ENCODE data around the gene SLC29A4.
"Not testable (repeated sequence)": the region's sequence is repeated elsewhere in the genome, so short reads cannot be mapped to it uniquely, and the experiment has no call there.

Gene SLC29A4

DNA sequence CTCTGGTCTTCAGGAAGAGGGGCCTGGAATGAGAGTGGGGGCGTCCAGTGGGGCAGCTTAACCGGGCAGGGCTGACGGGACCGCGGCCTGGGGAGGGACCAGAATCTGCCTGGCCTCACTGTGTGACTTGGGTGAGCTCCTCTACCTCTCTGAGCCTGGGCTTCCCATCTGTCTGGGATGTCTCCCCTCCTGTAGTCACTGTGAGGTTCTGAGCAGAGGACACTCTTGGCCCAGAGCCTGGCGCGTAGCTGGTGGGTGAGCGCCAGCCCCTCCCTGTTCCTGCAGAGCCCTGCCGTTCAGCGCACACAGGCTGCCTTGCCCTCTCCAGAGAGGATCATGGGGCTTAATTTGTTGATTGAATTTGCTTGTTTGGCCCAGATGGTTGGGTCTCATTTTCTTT lies 7.2 kb upstream of the SLC29A4 start:
- H3K27me3 ChIP-seq (ENCODE audit: control insufficient read depth, insufficient read depth, low read length); H3K4me1 ChIP-seq (ENCODE audit: control insufficient read depth, insufficient read depth, low read length); H3K9ac ChIP-seq (ENCODE audit: low read length); H3K4me3 ChIP-seq (ENCODE audit: low read depth, low read length); H3K27ac ChIP-seq (ENCODE audit: low read depth, low read length); H3K36me3 ChIP-seq (ENCODE audit: control insufficient read depth, insufficient read depth, low read length); H3K9me3 ChIP-seq (ENCODE audit: control insufficient read depth, insufficient read depth, low read depth, low read length): not testable (repeated sequence)

DNA sequence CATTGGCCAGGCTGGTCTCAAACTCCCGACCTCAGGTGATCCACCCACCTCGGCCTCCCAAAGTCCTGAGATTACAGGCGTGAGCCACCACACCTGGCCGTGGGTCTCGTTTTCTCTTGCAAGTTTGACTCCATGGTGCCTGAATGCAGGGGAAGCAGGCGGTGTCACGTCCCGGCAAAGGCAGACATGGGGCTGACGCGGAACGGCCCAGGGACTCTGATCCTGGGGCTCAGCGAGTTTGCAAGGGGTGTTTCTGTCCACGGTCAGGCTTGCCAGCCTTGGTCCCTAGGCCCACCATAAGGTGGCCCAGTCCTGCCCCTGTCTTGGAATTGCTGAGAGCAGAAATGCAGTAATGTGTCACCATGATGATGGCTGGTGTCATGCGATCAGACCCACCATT lies 6.6 kb upstream of the SLC29A4 start:
- H3K4me3 ChIP-seq (ENCODE audit: low read depth, low read length); H3K4me1 ChIP-seq (ENCODE audit: control insufficient read depth, insufficient read depth, low read length); H3K9ac ChIP-seq (ENCODE audit: low read length); H3K9me3 ChIP-seq (ENCODE audit: control insufficient read depth, insufficient read depth, low read depth, low read length); H3K36me3 ChIP-seq (ENCODE audit: control insufficient read depth, insufficient read depth, low read length); H3K27ac ChIP-seq (ENCODE audit: low read depth, low read length); H3K27me3 ChIP-seq (ENCODE audit: control insufficient read depth, insufficient read depth, low read length): not testable (repeated sequence)

DNA sequence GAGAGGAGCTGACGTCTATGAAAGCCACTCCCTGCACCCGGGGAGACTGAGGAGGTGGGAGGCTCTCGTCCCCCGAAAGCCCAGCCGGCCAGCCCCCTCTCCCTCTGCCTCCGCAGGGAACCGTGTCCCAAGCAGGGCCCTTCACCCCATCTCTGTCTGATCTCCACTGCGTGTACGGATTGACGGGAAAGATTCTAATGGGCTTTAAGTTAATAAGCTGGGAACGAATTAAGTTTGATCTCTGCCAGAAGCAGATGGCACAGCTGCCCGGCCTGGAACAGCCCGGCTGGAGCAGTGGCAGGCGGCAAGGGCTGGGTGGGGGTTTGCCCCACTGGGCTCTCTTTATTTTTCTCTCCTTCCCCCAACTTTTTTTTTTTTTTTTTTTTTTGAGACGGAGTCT lies 6.1 kb upstream of the SLC29A4 start:
- Histone ChIP-seq H3K27ac (ENCODE audit: low read depth, low read length) (no peak overlapping the region), H3K36me3 (ENCODE audit: control insufficient read depth, insufficient read depth, low read length) (no peaks in the 10 kb centered on the region), H3K9me3 (ENCODE audit: control insufficient read depth, insufficient read depth, low read depth, low read length) (no peaks in the 10 kb centered on the region), H3K27me3 (ENCODE audit: control insufficient read depth, insufficient read depth, low read length) (no peaks in the 10 kb centered on the region), H3K4me3 (ENCODE audit: low read depth, low read length) (no peak overlapping the region), H3K9ac (ENCODE audit: low read length) (no peak overlapping the region), H3K4me1 (ENCODE audit: control insufficient read depth, insufficient read depth, low read length) (peaks cover 4% of the 10 kb centered on the region)

DNA sequence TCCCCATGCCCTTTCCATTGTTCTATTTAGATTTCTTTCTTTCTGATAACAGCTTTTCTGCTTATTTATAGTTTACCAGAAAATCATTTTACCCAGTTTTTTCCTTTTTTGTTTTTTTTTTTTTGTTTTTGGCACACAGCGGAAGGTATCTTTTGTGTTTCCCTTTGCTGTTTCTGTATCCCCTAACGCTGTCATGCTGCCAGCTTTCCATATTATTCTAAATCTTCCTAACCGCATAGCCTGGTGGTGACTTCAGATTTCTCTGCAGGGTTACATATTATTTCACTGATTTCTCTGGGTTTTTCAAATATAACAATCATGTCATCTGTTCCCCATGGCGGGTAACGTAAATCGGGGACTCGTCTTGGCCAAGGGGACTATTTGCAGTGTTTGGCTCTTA lies 4.0 kb upstream of the SLC29A4 start:
- peaks cover 4% of the 10 kb centered on the region for H3K27me3 ChIP-seq (ENCODE audit: control insufficient read depth, insufficient read depth, low read length)
- no peak overlapping the region for H3K27ac ChIP-seq (ENCODE audit: low read depth, low read length)
- H3K4me1 ChIP-seq (ENCODE audit: control insufficient read depth, insufficient read depth, low read length): peaks cover 5% of the 10 kb centered on the region
- H3K4me3 ChIP-seq (ENCODE audit: low read depth, low read length): no peak overlapping the region
- no peaks in the 10 kb centered on the region for H3K9me3 ChIP-seq (ENCODE audit: control insufficient read depth, insufficient read depth, low read depth, low read length)
- H3K9ac ChIP-seq (ENCODE audit: low read length): no peak overlapping the region
- H3K36me3 ChIP-seq (ENCODE audit: control insufficient read depth, insufficient read depth, low read length): no peaks in the 10 kb centered on the region

DNA sequence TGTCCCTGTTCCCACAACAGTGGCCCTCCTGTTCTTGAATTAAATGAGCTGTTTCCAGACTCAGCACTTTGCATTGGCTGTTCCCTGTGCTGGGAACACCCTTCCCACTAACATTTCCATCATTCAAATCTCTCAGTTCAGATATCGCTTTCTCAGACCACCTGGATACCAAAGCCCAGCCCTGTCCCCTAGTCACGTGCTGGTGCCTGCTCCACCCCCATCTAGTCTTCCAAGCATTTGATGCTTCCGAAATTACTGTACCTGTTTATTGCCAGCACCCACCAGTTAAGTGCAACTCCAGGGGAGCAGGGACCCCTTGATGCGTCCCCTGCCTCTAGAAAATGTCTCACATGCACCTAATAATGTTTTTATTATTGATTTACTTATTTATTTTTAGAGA lies 3.0 kb upstream of the SLC29A4 start:
- H3K4me3 ChIP-seq (ENCODE audit: low read depth, low read length): no peak overlapping the region
- H3K36me3 ChIP-seq (ENCODE audit: control insufficient read depth, insufficient read depth, low read length): no peaks in the 10 kb centered on the region
- no peak overlapping the region for H3K27ac ChIP-seq (ENCODE audit: low read depth, low read length)
- peaks cover 5% of the 10 kb centered on the region for H3K4me1 ChIP-seq (ENCODE audit: control insufficient read depth, insufficient read depth, low read length)
- H3K27me3 ChIP-seq (ENCODE audit: control insufficient read depth, insufficient read depth, low read length): peaks cover 13% of the 10 kb centered on the region
- no peak overlapping the region for H3K9ac ChIP-seq (ENCODE audit: low read length)
- no peaks in the 10 kb centered on the region for H3K9me3 ChIP-seq (ENCODE audit: control insufficient read depth, insufficient read depth, low read depth, low read length)

DNA sequence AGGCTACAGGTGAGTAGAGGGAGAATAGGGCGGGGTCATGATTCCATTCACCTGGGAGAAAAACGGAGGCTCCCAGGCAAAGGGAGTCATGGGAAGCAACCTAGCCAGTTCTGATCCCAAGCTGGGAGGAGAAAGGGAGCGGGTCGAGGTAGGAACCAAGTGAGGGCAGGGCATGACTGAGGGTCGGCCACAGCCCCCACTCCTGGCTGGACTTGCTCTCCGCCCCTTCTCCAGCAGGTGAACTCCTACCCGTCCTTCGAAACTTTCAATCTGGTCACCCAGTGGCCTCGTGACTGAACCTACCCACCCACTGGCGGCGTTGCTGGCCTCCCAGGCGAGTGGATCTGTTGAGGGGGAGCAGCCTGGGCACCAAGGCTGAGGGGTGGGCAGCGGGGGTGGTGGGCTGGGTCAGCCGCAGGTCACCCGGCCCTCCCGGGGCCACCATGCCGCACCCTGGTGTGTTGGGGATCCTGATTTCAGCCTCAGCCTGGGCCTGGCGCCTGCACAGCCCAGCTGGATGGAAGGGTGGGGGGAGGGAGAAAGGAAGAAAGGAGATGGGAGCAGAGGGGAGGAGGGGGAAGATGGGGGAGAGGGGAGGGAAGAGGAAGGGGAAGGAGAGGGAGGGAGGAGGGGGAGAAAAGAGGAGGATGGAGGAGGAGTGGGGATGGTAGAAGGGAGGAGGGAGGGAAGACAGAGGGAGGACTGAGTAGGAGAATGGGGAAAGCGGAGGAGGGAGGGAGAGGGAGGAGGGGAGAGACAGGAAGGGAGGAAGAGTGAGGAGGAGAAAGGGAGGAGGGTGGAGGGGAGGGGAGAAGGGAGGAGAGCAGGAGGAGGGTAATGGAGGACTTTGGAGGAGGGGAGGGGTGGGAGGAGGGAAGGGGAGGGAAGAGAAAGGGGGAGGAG lies 894 bp upstream of the SLC29A4 start:
- H3K27ac ChIP-seq (ENCODE audit: low read depth, low read length); H3K9me3 ChIP-seq (ENCODE audit: control insufficient read depth, insufficient read depth, low read depth, low read length); H3K36me3 ChIP-seq (ENCODE audit: control insufficient read depth, insufficient read depth, low read length); H3K4me1 ChIP-seq (ENCODE audit: control insufficient read depth, insufficient read depth, low read length); H3K9ac ChIP-seq (ENCODE audit: low read length): not testable (repeated sequence)
- Histone ChIP-seq H3K4me3 (ENCODE audit: low read depth, low read length) (peak overlapping the region; percentile 43; the same call in 1 of the 2 replicates), H3K27me3 (ENCODE audit: control insufficient read depth, insufficient read depth, low read length) (peaks cover 14% of the 10 kb centered on the region)

DNA sequence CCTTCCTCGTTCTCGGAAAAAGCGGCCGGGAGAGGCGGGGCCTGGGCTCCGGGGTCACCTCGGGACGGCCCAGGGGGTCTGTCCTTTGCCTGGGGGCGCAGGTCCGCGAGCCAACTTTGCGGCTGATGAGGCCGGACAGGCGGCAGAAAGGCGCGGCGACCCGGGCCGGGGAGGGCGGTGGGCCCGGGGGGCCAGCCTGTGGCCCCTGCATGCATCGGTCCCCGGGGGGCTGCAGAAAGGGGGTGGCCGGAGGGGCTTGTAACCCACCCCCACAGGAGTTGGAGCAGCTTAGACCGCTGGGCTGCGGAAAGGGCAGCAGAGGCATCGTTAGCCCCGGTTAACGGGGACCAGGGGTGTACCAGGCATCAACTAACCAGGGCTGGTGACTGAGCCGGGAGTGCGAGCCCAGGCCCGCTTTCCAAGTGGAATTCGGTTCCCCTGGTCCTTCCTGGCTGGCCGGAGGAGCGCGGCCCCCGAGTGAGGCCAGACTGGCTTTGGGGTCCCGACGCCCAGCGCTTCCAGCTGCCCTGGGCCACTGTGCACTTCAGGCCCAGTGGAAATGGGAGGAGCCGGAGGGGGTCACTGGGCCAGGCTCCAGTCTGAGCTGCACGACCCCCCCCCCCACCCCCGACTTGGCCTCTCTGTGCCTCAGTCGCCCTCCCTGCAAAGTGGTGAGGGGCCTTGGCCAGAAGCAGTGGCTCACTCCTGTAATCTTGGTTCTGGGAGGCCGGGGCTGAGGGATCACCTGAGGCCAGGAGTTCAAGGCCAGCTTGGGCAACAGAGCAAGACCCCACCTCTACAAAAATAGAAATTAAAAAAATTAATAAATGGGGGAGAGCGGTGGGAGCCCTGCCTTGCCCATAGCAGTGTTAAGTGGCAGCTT lies 919 bp downstream of the SLC29A4 start:
- H3K27me3 ChIP-seq (ENCODE audit: control insufficient read depth, insufficient read depth, low read length): peaks cover 14% of the 10 kb centered on the region
- no peaks in the 10 kb centered on the region for H3K36me3 ChIP-seq (ENCODE audit: control insufficient read depth, insufficient read depth, low read length)
- H3K9me3 ChIP-seq (ENCODE audit: control insufficient read depth, insufficient read depth, low read depth, low read length): no peaks in the 10 kb centered on the region
- H3K4me3 ChIP-seq (ENCODE audit: low read depth, low read length): peak overlapping the region; percentile 66
- no peak overlapping the region for H3K9ac ChIP-seq (ENCODE audit: low read length)
- H3K4me1 ChIP-seq (ENCODE audit: control insufficient read depth, insufficient read depth, low read length): peaks cover 5% of the 10 kb centered on the region
- H3K27ac ChIP-seq (ENCODE audit: low read depth, low read length): no peak overlapping the region

DNA sequence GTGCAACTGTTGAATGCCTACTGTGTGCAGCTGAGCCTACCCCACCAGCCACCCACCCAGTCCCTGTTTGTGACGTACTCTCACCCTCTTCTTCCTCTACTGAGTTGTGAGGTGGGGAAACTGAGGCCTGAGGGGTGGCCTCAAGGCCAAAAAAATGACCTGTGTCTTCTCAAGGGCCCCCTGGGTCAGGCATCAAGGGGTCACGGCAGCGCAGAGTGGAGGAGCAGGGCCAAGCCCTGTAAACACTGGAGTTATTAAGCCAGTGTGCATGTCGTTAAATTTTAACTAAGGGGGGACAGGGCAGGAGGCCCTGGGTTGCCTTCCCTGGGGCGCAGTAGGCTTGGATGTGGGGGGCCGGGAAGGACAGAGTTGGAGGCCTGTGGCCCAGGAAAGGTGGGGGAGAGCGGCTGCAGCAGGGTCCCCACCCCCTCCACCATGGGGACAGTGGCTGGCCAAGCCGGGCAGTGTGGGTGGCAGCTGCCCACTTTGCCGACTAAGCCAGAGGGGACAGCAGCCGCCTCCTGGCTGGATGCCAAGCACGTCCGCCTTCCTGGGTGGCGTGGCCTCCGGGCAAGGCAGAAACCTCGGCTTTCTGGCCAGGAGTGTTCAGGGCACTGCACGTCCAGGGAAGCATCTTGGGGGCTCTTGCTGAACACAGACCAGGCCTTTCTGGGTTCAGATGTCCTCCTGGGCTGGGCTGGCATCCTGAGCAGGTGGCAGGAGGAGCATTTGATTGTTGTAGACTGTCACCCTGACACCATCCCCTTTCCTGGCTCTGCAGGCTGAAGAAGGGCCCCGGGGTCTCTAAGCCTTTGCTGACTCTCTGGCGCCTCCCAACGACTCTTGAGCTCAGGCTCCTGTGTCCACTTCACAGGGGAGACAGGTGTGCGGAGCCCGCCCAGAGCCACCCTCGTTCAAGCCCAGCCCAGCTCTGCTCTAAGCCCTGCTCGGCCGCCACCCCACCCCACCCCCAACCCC lies 1.9 kb downstream of the SLC29A4 start:
- H3K9ac ChIP-seq (ENCODE audit: low read length): no peak overlapping the region
- no peaks in the 10 kb centered on the region for H3K36me3 ChIP-seq (ENCODE audit: control insufficient read depth, insufficient read depth, low read length)
- no peak overlapping the region for H3K4me3 ChIP-seq (ENCODE audit: low read depth, low read length)
- no peaks in the 10 kb centered on the region for H3K9me3 ChIP-seq (ENCODE audit: control insufficient read depth, insufficient read depth, low read depth, low read length)
- H3K27ac ChIP-seq (ENCODE audit: low read depth, low read length): no peak overlapping the region
- H3K4me1 ChIP-seq (ENCODE audit: control insufficient read depth, insufficient read depth, low read length): peaks cover 5% of the 10 kb centered on the region
- peaks cover 14% of the 10 kb centered on the region for H3K27me3 ChIP-seq (ENCODE audit: control insufficient read depth, insufficient read depth, low read length)

DNA sequence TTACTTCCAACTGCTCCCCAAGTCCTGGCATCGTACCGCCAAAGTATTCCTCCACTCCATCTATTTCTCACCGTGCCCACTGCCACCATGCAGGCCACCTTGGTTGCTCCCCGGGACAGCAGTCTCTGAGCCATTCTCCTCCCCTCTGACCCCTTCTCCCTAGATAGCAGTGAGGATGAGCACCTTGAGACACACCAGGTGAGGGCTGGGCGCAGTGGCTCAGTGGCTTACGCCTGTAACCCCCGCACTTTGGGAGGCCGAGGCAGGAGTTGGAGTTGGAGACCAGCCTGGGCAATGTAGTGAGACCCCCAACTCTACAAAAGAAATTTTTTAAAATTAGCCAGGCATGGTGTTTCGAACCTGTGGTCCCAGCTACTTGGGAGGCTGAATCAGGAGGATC lies 4.2 kb downstream of the SLC29A4 start:
- Histone ChIP-seq H3K27me3 (ENCODE audit: control insufficient read depth, insufficient read depth, low read length) (peaks cover 14% of the 10 kb centered on the region), H3K4me3 (ENCODE audit: low read depth, low read length) (no peak overlapping the region), H3K9ac (ENCODE audit: low read length) (no peak overlapping the region), H3K27ac (ENCODE audit: low read depth, low read length) (no peak overlapping the region), H3K9me3 (ENCODE audit: control insufficient read depth, insufficient read depth, low read depth, low read length) (no peaks in the 10 kb centered on the region), H3K36me3 (ENCODE audit: control insufficient read depth, insufficient read depth, low read length) (no peaks in the 10 kb centered on the region; the same call in 1 of the 2 replicates), H3K4me1 (ENCODE audit: control insufficient read depth, insufficient read depth, low read length) (no peaks in the 10 kb centered on the region)

DNA sequence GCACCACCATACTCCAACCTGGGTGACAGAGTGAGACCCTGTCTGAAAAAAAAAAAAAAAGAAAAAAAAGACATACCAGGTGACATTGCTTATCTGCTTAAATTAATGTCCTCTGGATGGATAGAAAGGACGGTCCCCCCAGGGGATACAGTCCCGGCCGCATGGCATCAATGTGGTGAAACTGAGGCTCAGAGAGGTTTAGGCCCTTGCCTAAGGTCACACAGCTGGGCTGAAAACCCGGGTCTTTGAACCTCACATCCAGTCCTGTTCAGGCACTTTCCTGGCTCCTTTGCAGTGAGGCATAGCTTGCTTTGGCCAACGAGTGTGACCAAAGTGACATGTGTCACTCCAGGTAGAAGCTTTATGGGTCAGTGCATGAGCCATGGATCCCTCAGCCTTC lies 4.6 kb downstream of the SLC29A4 start:
- not testable (repeated sequence) for H3K9ac ChIP-seq (ENCODE audit: low read length); H3K4me3 ChIP-seq (ENCODE audit: low read depth, low read length); H3K9me3 ChIP-seq (ENCODE audit: control insufficient read depth, insufficient read depth, low read depth, low read length); H3K4me1 ChIP-seq (ENCODE audit: control insufficient read depth, insufficient read depth, low read length); H3K27ac ChIP-seq (ENCODE audit: low read depth, low read length); H3K36me3 ChIP-seq (ENCODE audit: control insufficient read depth, insufficient read depth, low read length)
- H3K27me3 ChIP-seq (ENCODE audit: control insufficient read depth, insufficient read depth, low read length): peaks cover 14% of the 10 kb centered on the region
